Testis (tissue), 2 donors: ENCODE measurements around the gene MSH5.

Experiments
- POLR2A ChIP-seq: fragments of 450-650 bp; IDR thresholded peaks from one replicate; pipeline ENCODE4 v1.6.1; 2017; ENCODE audit warnings: antibody characterized with exemption, mild to moderate bottlenecking, moderate library complexity
- TF ChIP-seq, protein P1 (sequence below), 3 experiments: fragments of 450-650 bp in 2 of 3; fragments of 200-600 bp in 1 of 3; sonication (generic) in 1 of 3; IDR thresholded peaks; one replicate each; pipeline ENCODE4 v1.5.1; 2016 to 2019; ENCODE audit warnings: antibody characterized with exemption in 3 of 3, mild to moderate bottlenecking in 2 of 3, moderate library complexity in 1 of 3

- TF ChIP-seq, protein P1, sequence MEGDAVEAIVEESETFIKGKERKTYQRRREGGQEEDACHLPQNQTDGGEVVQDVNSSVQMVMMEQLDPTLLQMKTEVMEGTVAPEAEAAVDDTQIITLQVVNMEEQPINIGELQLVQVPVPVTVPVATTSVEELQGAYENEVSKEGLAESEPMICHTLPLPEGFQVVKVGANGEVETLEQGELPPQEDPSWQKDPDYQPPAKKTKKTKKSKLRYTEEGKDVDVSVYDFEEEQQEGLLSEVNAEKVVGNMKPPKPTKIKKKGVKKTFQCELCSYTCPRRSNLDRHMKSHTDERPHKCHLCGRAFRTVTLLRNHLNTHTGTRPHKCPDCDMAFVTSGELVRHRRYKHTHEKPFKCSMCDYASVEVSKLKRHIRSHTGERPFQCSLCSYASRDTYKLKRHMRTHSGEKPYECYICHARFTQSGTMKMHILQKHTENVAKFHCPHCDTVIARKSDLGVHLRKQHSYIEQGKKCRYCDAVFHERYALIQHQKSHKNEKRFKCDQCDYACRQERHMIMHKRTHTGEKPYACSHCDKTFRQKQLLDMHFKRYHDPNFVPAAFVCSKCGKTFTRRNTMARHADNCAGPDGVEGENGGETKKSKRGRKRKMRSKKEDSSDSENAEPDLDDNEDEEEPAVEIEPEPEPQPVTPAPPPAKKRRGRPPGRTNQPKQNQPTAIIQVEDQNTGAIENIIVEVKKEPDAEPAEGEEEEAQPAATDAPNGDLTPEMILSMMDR (IDR thresholded peaks at IDR 0.05) = peak in 1 of 3 experiments; percentile 53
- no peak for TF ChIP-seq POLR2A
Observed at GRCh38 chr6:31728767-31729514, 10.9 kb upstream of the MSH5 start, which contains the start of gene DDAH2.
